Gastrocnemius medialis (tissue), 4 donors: Measurements from ENCODE around the gene COL25A1. TPM values are rescaled to one million over a fixed set of nuclear protein-coding genes. Genes with fewer than 3 reads are reported as not detected.

Experiments
- ATAC-seq, 2 donors: fragments of 150-250 bp; one replicate each; pipeline ENCODE4 v1.9.1; 2016
- DNase-seq, 2 donors: peaks; one replicate each; pipeline ENCODE4 v3.0.0-alpha.2; 2019
- H3K27ac ChIP-seq, 4 donors: fragments of 200-600 bp; sonication (generic); 1 replicate in 1 of 4; 2 replicates in 3 of 4; pipeline ENCODE4 v1.5.1; 2016 to 2018; ENCODE audit warnings: mild to moderate bottlenecking in 2 of 4, moderate library complexity in 1 of 4
- H3K27me3 ChIP-seq, 3 donors: fragments of 200-600 bp; sonication (generic) in 2 of 3; 1 replicate in 1 of 3; 2 replicates in 2 of 3; pipeline versions ENCODE4 v1.5.1 to v1.6.0; 2016 to 2019; ENCODE audit warnings: mild to moderate bottlenecking in 1 of 3, moderate library complexity in 1 of 3
- H3K36me3 ChIP-seq, 2 donors: fragments of 200-600 bp; sonication (generic) in 1 of 2; one replicate each; pipeline ENCODE4 v1.5.1; 2017 to 2018
- H3K4me1 ChIP-seq, 2 donors: fragments of 200-600 bp; sonication (generic) in 1 of 2; one replicate each; pipeline ENCODE4 v1.5.1; 2016 to 2017; ENCODE audit warnings: mild to moderate bottlenecking in 2 of 2
- H3K4me3 ChIP-seq, 4 donors: fragments of 200-600 bp; sonication (generic) in 3 of 4; 1 replicate in 1 of 4; 2 replicates in 3 of 4; pipeline ENCODE4 v1.5.1; 2016 to 2019; ENCODE audit warnings: mild to moderate bottlenecking in 2 of 4
- H3K9me3 ChIP-seq, 3 donors: fragments of 200-600 bp; sonication (generic) in 2 of 3; 1 replicate in 1 of 3; 2 replicates in 2 of 3; pipeline ENCODE4 v1.5.1; 2016 to 2019
- CTCF ChIP-seq, 5 experiments: fragments of 450-650 bp in 3 of 5; fragments of 200-600 bp in 2 of 5; sonication (generic) in 2 of 5; IDR thresholded peaks in 4 of 5; conservative IDR thresholded peaks in 1 of 5; 1 replicate in 4 of 5; 2 replicates in 1 of 5; pipeline ENCODE4 v1.5.1; 2016 to 2019; ENCODE audit warnings: antibody characterized with exemption in 5 of 5, mild to moderate bottlenecking in 3 of 5, moderate library complexity in 3 of 5
- POLR2A ChIP-seq, 2 donors: fragments of 450-650 bp; IDR thresholded peaks; one replicate each; pipeline ENCODE4 v1.6.1; 2017; ENCODE audit warnings: antibody characterized with exemption in 2 of 2, mild to moderate bottlenecking in 2 of 2, moderate library complexity in 2 of 2
- in situ Hi-C, 4 donors: fragments of 200-750 bp; cut with MboI; loops; one replicate each; pipeline versions ENCODE4 v1.15.0 to v1.8.0; 2017; ENCODE audit warnings: low sequenced_read_pairs in 4 of 4
- intact Hi-C: fragments of 100-400 bp; cut with DNase I; formaldehyde crosslinking; loops from one replicate; pipeline ENCODE4 v1.15.1; 2023; ENCODE audit warnings: low total_unique reads
- total RNA-seq, 4 donors: library from RNA; depleted of rRNA; stranded (reverse); fragments of >200 nt; gene quantifications; one replicate each; pipeline versions ENCODE4 v1.1.0 to v1.2.3, GENCODE V29; 2016

COL25A1 gene
- total RNA-seq, 4 donors from 2014 or later, result 0.27 to 2.0 (median 0.85) TPM; not detected in 1

- DNase-seq, result no peak
- TF ChIP-seq CTCF (IDR thresholded peaks at IDR 0.05 in 4 of 5, conservative IDR thresholded peaks at IDR 0.05 in 1 of 5) (no peak), POLR2A (IDR thresholded peaks at IDR 0.05) (no peak)
- intact Hi-C loops (no loop called here), in situ Hi-C loops (no loop called here)
- H3K9me3 ChIP-seq, result no peaks in the 10 kb centered on the region
- no peaks in the 10 kb centered on the region for H3K4me1 ChIP-seq
- H3K4me3 ChIP-seq, result no peak overlapping the region
- no peaks in the 10 kb centered on the region for H3K27me3 ChIP-seq
- ATAC-seq, result no peak
- H3K36me3 ChIP-seq, result no peaks in the 10 kb centered on the region
- no peak overlapping the region for H3K27ac ChIP-seq
These were observed 249.2 kb downstream of the COL25A1 start for GRCh38 chr4:109053257-109053656.

- no peak overlapping the region for H3K4me3 ChIP-seq
- no peaks in the 10 kb centered on the region for H3K36me3 ChIP-seq
- intact Hi-C loops (no loop called here), in situ Hi-C loops (no loop called here)
- no peak for DNase-seq
- ATAC-seq, result no peak
- no peaks in the 10 kb centered on the region for H3K9me3 ChIP-seq
- H3K4me1 ChIP-seq, result no peaks in the 10 kb centered on the region
- TF ChIP-seq CTCF (IDR thresholded peaks at IDR 0.05 in 4 of 5, conservative IDR thresholded peaks at IDR 0.05 in 1 of 5) (no peak), POLR2A (IDR thresholded peaks at IDR 0.05) (no peak)
- H3K27me3 ChIP-seq, result no peaks in the 10 kb centered on the region
- no peak overlapping the region for H3K27ac ChIP-seq
These were observed 249.6 kb downstream of the COL25A1 start for GRCh38 chr4:109052821-109053220.

- no peaks in the 10 kb centered on the region for H3K36me3 ChIP-seq
- in situ Hi-C loops, result no loop called here
- no peak overlapping the region for H3K4me3 ChIP-seq
- TF ChIP-seq CTCF (IDR thresholded peaks at IDR 0.05 in 4 of 5, conservative IDR thresholded peaks at IDR 0.05 in 1 of 5) (no peak), POLR2A (IDR thresholded peaks at IDR 0.05) (no peak)
- DNase-seq, result no peak
- intact Hi-C loops, result no loop called here
- peaks cover 11% of the 10 kb centered on the region in 2 donors for H3K4me1 ChIP-seq
- H3K9me3 ChIP-seq, result no peaks in the 10 kb centered on the region
- no peak for ATAC-seq
- H3K27me3 ChIP-seq, result no peaks in the 10 kb centered on the region
- no peak overlapping the region for H3K27ac ChIP-seq
These were observed 251.4 kb downstream of the COL25A1 start for GRCh38 chr4:109051054-109051453.

- in situ Hi-C loops, result no loop called here
These were observed 252.5 kb downstream of the COL25A1 start for GRCh38 chr4:109049926-109050325.

More at GRCh38 chr4:109049926-109050325, 252.5 kb downstream of the COL25A1 start:
- no peaks in the 10 kb centered on the region for H3K27me3 ChIP-seq
- H3K9me3 ChIP-seq, result no peaks in the 10 kb centered on the region
- DNase-seq (no peak), ATAC-seq (no peak)
- peaks cover 11 to 13% of the 10 kb centered on the region in 2 donors for H3K4me1 ChIP-seq
- H3K4me3 ChIP-seq, result no peak overlapping the region
- TF ChIP-seq CTCF (IDR thresholded peaks at IDR 0.05 in 4 of 5, conservative IDR thresholded peaks at IDR 0.05 in 1 of 5) (no peak), POLR2A (IDR thresholded peaks at IDR 0.05) (no peak)
- intact Hi-C loops, result no loop called here
- H3K27ac ChIP-seq, result no peak overlapping the region
- no peaks in the 10 kb centered on the region for H3K36me3 ChIP-seq
